Lower leg skin (tissue), 4 donors: ENCODE measurements around the gene ERICH4. TPM values are rescaled to one million over a fixed set of nuclear protein-coding genes. Genes with fewer than 3 reads are reported as not detected.
A peak's percentile ranks its signal among the peaks of the same experiment; 100 is the strongest.

ENCODE experiments used
- DNase-seq, 2 donors: peaks; one replicate each; pipeline ENCODE4 v3.0.0-alpha.2; 2019; ENCODE audit warnings: low spot score in 2 of 2
- H3K4me3 ChIP-seq: fragments of 200-600 bp; sonication (generic); 2 replicates; pipeline ENCODE4 v1.5.1; 2017; ENCODE audit warnings: mild to moderate bottlenecking, low read depth; ENCODE audit not compliant: poor library complexity, severe bottlenecking
- CTCF ChIP-seq, 3 donors: fragments of 450-650 bp; IDR thresholded peaks; one replicate each; pipeline ENCODE4 v1.5.1; 2016; ENCODE audit warnings: antibody characterized with exemption in 3 of 3, mild to moderate bottlenecking in 3 of 3, moderate library complexity in 2 of 3
- POLR2A ChIP-seq, 2 donors: fragments of 450-650 bp; IDR thresholded peaks; one replicate each; pipeline ENCODE4 v1.6.1; 2016 to 2017; ENCODE audit warnings: antibody characterized with exemption in 2 of 2, mild to moderate bottlenecking in 1 of 2, moderate library complexity in 1 of 2
- WGBS, 2 donors: methylation state at CpG; one replicate each; pipeline ENCODE4 v1.1.5; 2018; 5-methylcytosine and 5-hydroxymethylcytosine counted together
- intact Hi-C: fragments of 100-400 bp; cut with DNase I; formaldehyde crosslinking; loops from one replicate; pipeline ENCODE4 v1.15.0; 2023; ENCODE audit warnings: low total_unique reads
- total RNA-seq, 4 donors: library from RNA; depleted of rRNA; stranded (reverse); fragments of >200 nt; gene quantifications; one replicate each; pipeline ENCODE4 v1.1.0, GENCODE V29; 2016

Gene ERICH4
- total RNA-seq, 4 donors from 2014 or later: not detected

- peak in 1 of 2 donors; percentile 53 for DNase-seq
- intact Hi-C loops: no loop called here
- TF ChIP-seq POLR2A (IDR thresholded peaks at IDR 0.05) (no peak), CTCF (IDR thresholded peaks at IDR 0.05) (no peak)
- H3K4me3 ChIP-seq: no peak overlapping the region
- WGBS, 2 donors: 49 to 79% methylated on average over 5 of the region's 5 CpGs
Observed at GRCh38 chr19:41445575-41445974, 2.6 kb downstream of the ERICH4 start.

DNA sequence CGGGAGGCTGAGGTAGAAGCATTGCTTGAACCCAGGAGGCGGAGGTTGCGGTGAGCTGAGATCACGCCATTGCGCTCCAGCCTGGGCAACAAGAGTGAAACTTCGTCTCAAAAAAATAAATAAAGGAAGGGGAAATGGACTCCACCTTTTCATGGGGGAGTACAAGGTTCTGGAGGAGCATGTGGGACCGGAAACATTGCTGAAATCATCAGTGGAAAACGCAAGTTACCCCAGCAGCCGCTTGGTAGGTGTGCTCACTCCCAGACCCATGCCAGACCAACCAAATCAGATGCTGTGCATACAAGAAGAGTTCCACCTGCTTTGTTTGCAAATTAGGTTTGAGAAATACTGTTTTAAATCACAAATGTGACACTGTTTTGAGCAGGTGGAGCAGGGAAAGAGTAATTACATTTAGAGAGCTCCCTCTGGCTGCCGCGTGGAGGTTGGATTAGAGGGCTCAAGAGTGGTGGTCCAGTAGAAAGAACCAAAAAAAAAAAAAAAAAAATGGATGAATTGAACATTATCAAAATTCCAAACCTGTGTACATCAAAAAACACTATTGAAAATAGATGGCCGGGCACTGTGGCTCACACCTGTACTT lies 4.9 kb downstream of the ERICH4 start:
- 59 to 67% methylated on average over 12 of the region's 12 CpGs for WGBS, 2 donors
- intact Hi-C loops: no loop called here
- DNase-seq: no peak
- no peak for TF ChIP-seq POLR2A (IDR thresholded peaks at IDR 0.05)
- TF ChIP-seq CTCF (IDR thresholded peaks at IDR 0.05): no peak
- no peak overlapping the region for H3K4me3 ChIP-seq

DNA sequence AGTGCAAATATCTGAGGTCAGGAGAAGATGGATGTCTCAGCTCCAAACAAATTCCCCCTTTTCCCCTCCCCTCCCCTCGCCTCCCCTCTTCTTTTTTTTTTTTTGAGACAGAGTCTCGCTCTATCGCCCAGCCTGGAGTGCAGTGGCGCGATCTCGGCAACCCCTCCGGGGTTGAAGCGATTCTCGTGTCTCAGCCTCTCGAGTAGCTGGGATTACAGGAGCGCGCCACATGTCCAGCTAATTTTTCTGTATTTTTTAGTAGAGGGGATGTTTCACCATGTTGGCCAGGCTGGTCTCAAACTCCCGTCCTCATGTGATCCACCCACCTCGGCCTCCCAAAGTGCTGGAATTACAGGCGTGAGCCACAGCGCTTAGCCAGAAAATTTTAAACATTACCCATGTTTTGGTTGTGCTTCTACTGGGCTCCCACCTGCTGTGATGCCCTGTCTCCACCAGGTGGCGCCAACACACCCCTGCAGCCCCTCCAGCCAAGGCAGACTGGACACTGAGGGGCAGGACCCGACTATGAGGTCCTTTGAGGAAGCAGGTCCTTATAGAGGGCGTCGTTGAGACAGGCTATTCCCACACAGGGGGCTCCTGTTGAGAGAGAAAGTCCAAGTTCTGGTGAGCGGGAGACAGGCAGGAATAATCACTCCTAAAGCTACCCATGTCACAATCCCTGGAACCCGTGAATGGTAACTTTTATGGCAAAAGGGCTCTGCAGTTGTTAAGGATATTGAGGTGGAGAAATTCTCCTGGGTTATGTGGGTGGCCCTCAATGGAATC lies 6.3 kb downstream of the ERICH4 start:
- H3K4me3 ChIP-seq: no peak overlapping the region
- TF ChIP-seq CTCF (IDR thresholded peaks at IDR 0.05) (peak in 1 of 3 donors; percentile 83), POLR2A (IDR thresholded peaks at IDR 0.05) (no peak)
- intact Hi-C loops: no loop called here
- WGBS, 2 donors: 3% methylated on average over 20 to 22 of the region's 22 CpGs
- DNase-seq: peak; percentile 53 to 95

DNA sequence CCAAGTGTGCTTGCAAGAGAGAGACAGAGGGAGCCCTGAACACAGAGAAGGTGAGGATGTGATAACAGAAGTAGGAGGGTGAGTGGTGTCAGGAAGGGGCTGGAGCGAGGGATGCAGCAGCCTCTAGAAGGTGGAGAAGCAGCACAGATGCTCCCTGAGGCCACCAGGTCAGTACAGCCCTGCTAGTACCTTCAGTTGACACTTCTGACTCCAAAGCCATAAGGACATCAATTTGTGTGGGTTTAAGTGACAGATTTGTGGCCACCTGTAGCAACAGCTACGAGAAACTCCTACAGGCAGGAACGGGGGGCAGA lies 6.9 kb downstream of the ERICH4 start:
- no peak overlapping the region for H3K4me3 ChIP-seq
- TF ChIP-seq POLR2A (IDR thresholded peaks at IDR 0.05) (no peak), CTCF (IDR thresholded peaks at IDR 0.05) (no peak)
- WGBS, 2 donors: 31 to 51% methylated on average over 3 of the region's 3 CpGs
- intact Hi-C loops: loop anchor here (5.0 kb wide), 1 partner anchor 122 kb away; no protein-coding TSS in a partner anchor
- peak in 1 of 2 donors; percentile 71 for DNase-seq

DNA sequence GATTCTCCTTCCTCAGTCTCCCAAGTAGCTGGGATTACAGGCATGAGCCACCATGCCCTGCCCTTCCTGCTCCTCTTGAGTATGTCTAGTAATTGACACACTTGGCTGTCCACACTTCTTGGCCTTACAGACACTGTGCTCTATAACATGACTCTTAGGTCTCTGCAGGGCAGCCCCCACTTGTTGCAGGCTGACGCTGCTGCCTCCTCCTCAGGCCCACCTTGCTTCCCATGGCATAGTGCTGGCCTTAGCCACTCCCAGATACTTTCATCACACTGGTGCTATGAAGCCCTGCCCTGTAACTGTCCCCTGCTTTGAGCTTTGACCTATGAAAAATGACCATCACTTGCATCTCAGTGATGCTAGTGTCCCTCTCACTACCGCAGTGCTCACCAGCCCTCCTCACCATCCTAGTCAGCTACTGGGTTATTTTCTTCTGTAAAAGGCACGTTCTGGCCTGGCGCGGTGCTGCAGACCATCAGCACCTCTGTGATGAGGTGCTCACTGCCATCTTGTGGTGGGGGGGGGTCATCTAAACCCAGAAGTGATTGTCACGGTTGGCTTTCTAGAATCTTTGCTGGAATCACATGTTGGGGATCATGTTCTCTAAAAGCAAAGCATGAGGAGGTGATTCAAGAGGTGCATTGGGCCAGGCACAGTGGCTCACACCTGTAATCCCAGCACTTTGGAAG lies 9.8 kb downstream of the ERICH4 start:
- 70 to 74% methylated on average over 6 of the region's 6 CpGs for WGBS, 2 donors
- intact Hi-C loops: loop anchor here (5.0 kb wide), 1 partner anchor 120 kb away; no protein-coding TSS in a partner anchor
- no peak overlapping the region for H3K4me3 ChIP-seq
- DNase-seq: peak in 1 of 2 donors; percentile 61
- no peak for TF ChIP-seq POLR2A (IDR thresholded peaks at IDR 0.05)
- no peak for TF ChIP-seq CTCF (IDR thresholded peaks at IDR 0.05)
